Right kidney (tissue), 9 donors: ENCODE results near the gene MRPS18A.

ENCODE experiments used
- DNase-seq: peaks from one replicate; pipeline ENCODE4 v3.0.0-alpha.2; 2016
- long read RNA-seq, 8 donors: transcript quantifications; one replicate each; lab custom pipeline, GENCODE V29; 2026

Gene MRPS18A
- long read RNA-seq, donor 1, transcript MRPS18A-202 (6 exons, 1,062 nt), result major isoform, 60 of 65 reads
- long read RNA-seq, donor 1, partial matches to known transcripts, result 0 of 65 reads
- long read RNA-seq, donor 1, other reads (novel, unspliced or antisense), result 0 of 65 reads
- long read RNA-seq, donor 2, transcript MRPS18A-202 (6 exons, 1,062 nt), result major isoform, 21 of 25 reads
- long read RNA-seq, donor 2, partial matches to known transcripts, result 0 of 25 reads
- long read RNA-seq, donor 2, other reads (novel, unspliced or antisense), result 0 of 25 reads
- long read RNA-seq, donor 3, transcript MRPS18A-202 (6 exons, 1,062 nt), result major isoform, 14 of 15 reads
- long read RNA-seq, donor 3, partial matches to known transcripts, result 0 of 15 reads
- long read RNA-seq, donor 3, other reads (novel, unspliced or antisense), result 0 of 15 reads
- long read RNA-seq, donor 4, transcript MRPS18A-202 (6 exons, 1,062 nt), result major isoform, 28 of 31 reads
- long read RNA-seq, donor 4, partial matches to known transcripts, result 0 of 31 reads
- long read RNA-seq, donor 4, other reads (novel, unspliced or antisense), result 0 of 31 reads
- long read RNA-seq, donor 5, transcript MRPS18A-202 (6 exons, 1,062 nt), result major isoform, 39 of 42 reads
- long read RNA-seq, donor 5, partial matches to known transcripts, result 0 of 42 reads
- long read RNA-seq, donor 5, other reads (novel, unspliced or antisense), result 0 of 42 reads
- long read RNA-seq, donor 6, transcript MRPS18A-202 (6 exons, 1,062 nt), result major isoform, 28 of 32 reads
- long read RNA-seq, donor 6, partial matches to known transcripts, result 0 of 32 reads
- long read RNA-seq, donor 6, other reads (novel, unspliced or antisense), result 0 of 32 reads
- long read RNA-seq, donor 7, transcript MRPS18A-201 (5 exons, 785 nt), result minor isoform, 7 of 47 reads
- long read RNA-seq, donor 7, transcript MRPS18A-202 (6 exons, 1,062 nt), result major isoform, 40 of 47 reads
- long read RNA-seq, donor 7, partial matches to known transcripts, result 0 of 47 reads
- long read RNA-seq, donor 7, other reads (novel, unspliced or antisense), result 0 of 47 reads
- long read RNA-seq, donor 8, transcript MRPS18A-202 (6 exons, 1,062 nt), result major isoform, 34 of 37 reads
- long read RNA-seq, donor 8, partial matches to known transcripts, result 0 of 37 reads
- long read RNA-seq, donor 8, other reads (novel, unspliced or antisense), result 0 of 37 reads

GRCh38 chr6:43687437-43688347 lies at the start of gene MRPS18A:
MRPS18A (minus strand) TSS chr6:43687791; CDS start chr6:43687779, 12 bp downstream.
- DNase-seq, result peak; percentile 78

- DNase-seq, result no peak
These were observed 49.3 kb upstream of the MRPS18A start for GRCh38 chr6:43736844-43737243.

GRCh38 chr6:43736211-43736786 lies 48.7 kb upstream of the MRPS18A start:
- DNase-seq, result peak; percentile 1

- DNase-seq, result peak; percentile 0
These were observed 48.1 kb upstream of the MRPS18A start for GRCh38 chr6:43735642-43736199.

GRCh38 chr6:43734294-43734665 lies 46.7 kb upstream of the MRPS18A start:
- DNase-seq, result no peak

GRCh38 chr6:43733471-43734293 lies 46.1 kb upstream of the MRPS18A start:
- DNase-seq, result no peak

GRCh38 chr6:43730634-43731033 lies 43.0 kb upstream of the MRPS18A start:
- DNase-seq, result no peak

GRCh38 chr6:43729537-43729936 lies 41.9 kb upstream of the MRPS18A start:
- DNase-seq, result no peak

- DNase-seq, result no peak
These were observed 41.0 kb upstream of the MRPS18A start for GRCh38 chr6:43728586-43728985.

GRCh38 chr6:43727634-43728033 lies 40.0 kb upstream of the MRPS18A start:
- no peak for DNase-seq

GRCh38 chr6:43725643-43726580 lies 38.3 kb upstream of the MRPS18A start:
- DNase-seq, result no peak

GRCh38 chr6:43724914-43725642 lies 37.5 kb upstream of the MRPS18A start:
- DNase-seq, result no peak

GRCh38 chr6:43724354-43724753 lies 36.8 kb upstream of the MRPS18A start:
- no peak for DNase-seq

GRCh38 chr6:43723737-43724295 lies 36.2 kb upstream of the MRPS18A start:
- peak; percentile 41 for DNase-seq

GRCh38 chr6:43722920-43723545 lies 35.4 kb upstream of the MRPS18A start:
- no peak for DNase-seq

GRCh38 chr6:43720999-43721398 lies 33.4 kb upstream of the MRPS18A start:
- no peak for DNase-seq

- DNase-seq, result no peak
These were observed 31.9 kb upstream of the MRPS18A start for GRCh38 chr6:43719511-43719910.
